H1 (cell line): Measurements from ENCODE around the gene PTEN. TPM values are rescaled to one million over a fixed set of nuclear protein-coding genes. Genes with fewer than 3 reads are reported as not detected.

Source experiments
- CHD7 ChIP-seq: fragments of 300-600 bp; sonication (generic); IDR thresholded peaks from 2 replicates; pipeline ENCODE4 v1.7.1; 2012; ENCODE audit warnings: low read length, moderate library complexity, mild to moderate bottlenecking, inconsistent platforms; ENCODE audit not compliant: insufficient replicate concordance
- EGR1 ChIP-seq: IDR thresholded peaks from 2 replicates; pipeline ENCODE4 v1.6.1; 2011; ENCODE audit warnings: low read depth, low read length, borderline replicate concordance
- POU5F1 ChIP-seq: IDR thresholded peaks from 2 replicates; pipeline ENCODE4 v1.6.1; 2011; ENCODE audit warnings: low read depth, mild to moderate bottlenecking, low read length, moderate library complexity
- RAD21 ChIP-seq, 2 experiments: IDR thresholded peaks in 1 of 2; conservative IDR thresholded peaks in 1 of 2; 2 replicates each; pipeline ENCODE4 v1.6.1; 2011; ENCODE audit warnings: low read depth in 2 of 2, low read length in 2 of 2, improper control_type of control experiment in 1 of 2, inconsistent platforms in 1 of 2, mild to moderate bottlenecking in 1 of 2, moderate library complexity in 1 of 2
- RNF2 ChIP-seq: fragments of 200-900, 300-1000 bp; sonication (generic); IDR thresholded peaks from 2 replicates; pipeline ENCODE4 v1.7.1; 2016; ENCODE audit warnings: borderline replicate concordance, low read depth, mild to moderate bottlenecking, antibody characterized with exemption, low read length; ENCODE audit not compliant: poor library complexity, severe bottlenecking; ENCODE audit errors: missing control alignments
- TAF7 ChIP-seq: optimal IDR thresholded peaks from 2 replicates; pipeline ENCODE3; 2011; ENCODE audit warnings: low read depth, mild to moderate bottlenecking, inconsistent platforms, low read length, moderate library complexity, borderline replicate concordance
- polyA plus RNA-seq, 7 experiments: library from polyadenylated mRNA; depleted of rRNA in 3 of 7; stranded (reverse) in 5 of 7; unstranded in 2 of 7; fragments of >200 nt in 5 of 7; fragments of 200-250 nt in 2 of 7; gene quantifications; 1 replicate in 5 of 7; 2 replicates in 1 of 7; 4 replicates in 1 of 7; pipeline versions ENCODE4 v1.2.1 to v1.2.3, GENCODE V29; 2011 to 2013; ENCODE audit warnings: missing spikeins in 2 of 7, mixed read lengths in 2 of 7
- total RNA-seq: library from RNA; stranded (reverse); fragmentation: NEBNext Ultra II Directional; extraction: Animal tissue kit (Norgen Biotek cat#: 25700); gene quantifications from 2 replicates; pipeline ENCODE4 v1.2.1, GENCODE V29; 2021

Gene PTEN
- total and polyA plus RNA-seq, 2 of the 8 experiments (the other 6 are each of a cell fraction or from before 2014, with no cell fraction given): 6.3 to 48.7 TPM

- TF ChIP-seq CHD7 (no peak), RNF2 (no peak), POU5F1 (no peak), RAD21 (IDR thresholded peaks at IDR 0.05 in 1 of 2, conservative IDR thresholded peaks at IDR 0.05 in 1 of 2; ENCODE audit: low read depth in 2 of 2, low read length in 2 of 2) (no peak), EGR1 (no peak), TAF7 (no peak)
Observed at GRCh38 chr10:87930141-87930540, 66.7 kb downstream of the PTEN start (continued).
